Vagina (tissue), 2 donors: ENCODE data around the gene MRPL3. TPM values are rescaled to one million over a fixed set of nuclear protein-coding genes. Genes with fewer than 3 reads are reported as not detected.
A peak's percentile ranks its signal among the peaks of the same experiment; 100 is the strongest.
"Not testable (repeated sequence)": the region's sequence is repeated elsewhere in the genome, so short reads cannot be mapped to it uniquely, and the experiment has no call there.

Experiments used
- DNase-seq, 2 donors: peaks; one replicate each; pipeline ENCODE4 v3.0.0-alpha.2; 2017; ENCODE audit errors: extremely low spot score in 2 of 2
- H3K27ac ChIP-seq: fragments of 200-600 bp; sonication (generic); one replicate; pipeline ENCODE4 v1.5.1; 2019
- H3K27me3 ChIP-seq: fragments of 200-600 bp; sonication (generic); one replicate; pipeline ENCODE4 v1.5.1; 2019
- H3K36me3 ChIP-seq, 2 donors: fragments of 200-600 bp; sonication (generic); one replicate each; pipeline ENCODE4 v1.5.1; 2017 to 2019
- H3K4me1 ChIP-seq: fragments of 200-600 bp; sonication (generic); one replicate; pipeline ENCODE4 v1.5.1; 2019
- H3K4me3 ChIP-seq, 2 donors: fragments of 200-600 bp; sonication (generic); 1 replicate in 1 of 2; 2 replicates in 1 of 2; pipeline ENCODE4 v1.5.1; 2016 to 2019
- H3K9me3 ChIP-seq: fragments of 200-600 bp; sonication (generic); one replicate; pipeline ENCODE4 v1.5.1; 2019
- POLR2A ChIP-seq, 2 donors: fragments of 450-650 bp; IDR thresholded peaks; one replicate each; pipeline ENCODE4 v1.6.1; 2017; ENCODE audit warnings: antibody characterized with exemption in 2 of 2, mild to moderate bottlenecking in 2 of 2, moderate library complexity in 2 of 2
- POLR2AphosphoS5 ChIP-seq, 2 donors: sonication (generic); formaldehyde crosslinking; IDR thresholded peaks; one replicate each; pipeline ENCODE4 v1.9.0; 2017; ENCODE audit warnings: antibody characterized with exemption in 2 of 2, mild to moderate bottlenecking in 2 of 2, low read depth in 1 of 2; ENCODE audit not compliant: insufficient read depth in 1 of 2
- intact Hi-C: fragments of 100-400 bp; cut with DNase I; formaldehyde crosslinking; loops from one replicate; pipeline ENCODE4 v1.15.1; 2023
- total RNA-seq: library from RNA; depleted of rRNA; stranded (reverse); fragments of >200 nt; gene quantifications from one replicate; pipeline ENCODE4 v1.2.3, GENCODE V29; 2016
- TF ChIP-seq, protein P1 (sequence below), 3 experiments: fragments of 450-650 bp in 2 of 3; fragments of 200-600 bp in 1 of 3; sonication (generic) in 1 of 3; IDR thresholded peaks; one replicate each; pipeline ENCODE4 v1.5.1; 2017 to 2019; ENCODE audit warnings: antibody characterized with exemption in 3 of 3, mild to moderate bottlenecking in 2 of 3, moderate library complexity in 2 of 3

Gene MRPL3
- total RNA-seq, 1 donor from 2014 or later, result 52.3 TPM

GRCh38 chr3:131505421-131505820 is 2.6 kb upstream of the MRPL3 start:
- no peak for DNase-seq
- H3K9me3 ChIP-seq, result no peaks in the 10 kb centered on the region
- no peaks in the 10 kb centered on the region for H3K36me3 ChIP-seq
- intact Hi-C loops, result no loop called here
- no peak for TF ChIP-seq POLR2AphosphoS5 (IDR thresholded peaks at IDR 0.05; ENCODE audit: insufficient read depth in 1 of 2, low read depth in 1 of 2)
- TF ChIP-seq, protein P1, sequence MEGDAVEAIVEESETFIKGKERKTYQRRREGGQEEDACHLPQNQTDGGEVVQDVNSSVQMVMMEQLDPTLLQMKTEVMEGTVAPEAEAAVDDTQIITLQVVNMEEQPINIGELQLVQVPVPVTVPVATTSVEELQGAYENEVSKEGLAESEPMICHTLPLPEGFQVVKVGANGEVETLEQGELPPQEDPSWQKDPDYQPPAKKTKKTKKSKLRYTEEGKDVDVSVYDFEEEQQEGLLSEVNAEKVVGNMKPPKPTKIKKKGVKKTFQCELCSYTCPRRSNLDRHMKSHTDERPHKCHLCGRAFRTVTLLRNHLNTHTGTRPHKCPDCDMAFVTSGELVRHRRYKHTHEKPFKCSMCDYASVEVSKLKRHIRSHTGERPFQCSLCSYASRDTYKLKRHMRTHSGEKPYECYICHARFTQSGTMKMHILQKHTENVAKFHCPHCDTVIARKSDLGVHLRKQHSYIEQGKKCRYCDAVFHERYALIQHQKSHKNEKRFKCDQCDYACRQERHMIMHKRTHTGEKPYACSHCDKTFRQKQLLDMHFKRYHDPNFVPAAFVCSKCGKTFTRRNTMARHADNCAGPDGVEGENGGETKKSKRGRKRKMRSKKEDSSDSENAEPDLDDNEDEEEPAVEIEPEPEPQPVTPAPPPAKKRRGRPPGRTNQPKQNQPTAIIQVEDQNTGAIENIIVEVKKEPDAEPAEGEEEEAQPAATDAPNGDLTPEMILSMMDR (IDR thresholded peaks at IDR 0.05), result no peak
- TF ChIP-seq POLR2A (IDR thresholded peaks at IDR 0.05), result no peak
- no peaks in the 10 kb centered on the region for H3K27me3 ChIP-seq
- no peak overlapping the region for H3K4me3 ChIP-seq
- H3K27ac ChIP-seq, result no peak overlapping the region
- peaks cover 26% of the 10 kb centered on the region for H3K4me1 ChIP-seq

DNA sequence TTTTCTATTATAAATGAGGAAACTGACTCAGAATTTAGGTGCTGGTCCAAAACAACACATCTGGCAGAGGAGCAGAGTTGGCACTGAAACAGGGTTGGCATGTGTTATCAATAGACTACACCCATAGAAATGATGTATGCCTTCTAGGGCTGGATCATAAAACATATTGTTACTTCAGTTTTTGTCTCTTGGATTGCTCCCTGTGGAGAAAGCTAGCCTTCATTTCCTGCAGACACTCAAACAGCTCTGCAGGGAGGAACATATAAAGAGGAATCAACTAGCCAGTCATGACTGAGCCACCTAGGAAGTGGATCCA is 507 bp upstream of the MRPL3 start:
- DNase-seq, result no peak
- intact Hi-C loops, result no loop called here
- peak overlapping the region; percentile 65 for H3K27ac ChIP-seq
- no peak for TF ChIP-seq POLR2A (IDR thresholded peaks at IDR 0.05)
- H3K4me1 ChIP-seq, result peaks cover 26% of the 10 kb centered on the region
- no peaks in the 10 kb centered on the region for H3K9me3 ChIP-seq
- peaks cover 0 to 16% of the 10 kb centered on the region in 2 donors for H3K36me3 ChIP-seq
- no peaks in the 10 kb centered on the region for H3K27me3 ChIP-seq
- peak overlapping the region; percentile 73 to 83 for H3K4me3 ChIP-seq

DNA sequence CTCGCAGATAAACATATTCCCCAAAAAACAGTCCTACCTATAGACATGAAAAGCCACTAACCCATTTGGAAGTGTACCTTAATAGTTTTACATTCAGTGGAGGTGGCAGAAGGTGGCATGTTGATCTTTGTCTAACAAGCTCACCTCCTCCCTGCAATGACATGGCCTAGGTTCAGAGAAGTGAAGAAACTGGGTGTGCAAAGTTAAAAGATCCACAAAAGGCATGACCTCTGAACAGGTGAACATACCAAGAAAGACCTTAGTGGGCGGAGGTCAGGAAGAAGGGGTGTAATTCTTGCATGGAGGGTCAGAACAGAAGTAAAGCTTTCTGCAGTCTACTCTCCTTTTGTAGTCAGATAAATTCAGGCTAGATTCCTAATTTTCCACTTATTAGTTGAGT is 822 bp downstream of the MRPL3 start:
- DNase-seq, result no peak
- intact Hi-C loops, result no loop called here
- no peaks in the 10 kb centered on the region for H3K27me3 ChIP-seq
- no peaks in the 10 kb centered on the region for H3K9me3 ChIP-seq
- H3K36me3 ChIP-seq, result peaks cover 0 to 29% of the 10 kb centered on the region in 2 donors
- peaks cover 26% of the 10 kb centered on the region for H3K4me1 ChIP-seq
- peak overlapping the region; percentile 65 for H3K27ac ChIP-seq
- TF ChIP-seq, protein P1 (IDR thresholded peaks at IDR 0.05), result no peak
- TF ChIP-seq POLR2A (IDR thresholded peaks at IDR 0.05) (no peak), POLR2AphosphoS5 (IDR thresholded peaks at IDR 0.05; ENCODE audit: insufficient read depth in 1 of 2, low read depth in 1 of 2) (no peak)
- peak overlapping the region; percentile 73 to 83 for H3K4me3 ChIP-seq

- DNase-seq, result no peak
- intact Hi-C loops, result no loop called here
- Histone ChIP-seq H3K36me3 (peaks cover 0 to 57% of the 10 kb centered on the region in 2 donors), H3K4me1 (no peaks in the 10 kb centered on the region), H3K4me3 (no peak overlapping the region), H3K27me3 (no peaks in the 10 kb centered on the region), H3K9me3 (no peaks in the 10 kb centered on the region), H3K27ac (no peak overlapping the region)
- TF ChIP-seq POLR2A (IDR thresholded peaks at IDR 0.05) (no peak), POLR2AphosphoS5 (IDR thresholded peaks at IDR 0.05; ENCODE audit: insufficient read depth in 1 of 2, low read depth in 1 of 2) (no peak)
- TF ChIP-seq, protein P1 (IDR thresholded peaks at IDR 0.05), result no peak
Measured at GRCh38 chr3:131494706-131495105, 8.1 kb downstream of the MRPL3 start.

DNA sequence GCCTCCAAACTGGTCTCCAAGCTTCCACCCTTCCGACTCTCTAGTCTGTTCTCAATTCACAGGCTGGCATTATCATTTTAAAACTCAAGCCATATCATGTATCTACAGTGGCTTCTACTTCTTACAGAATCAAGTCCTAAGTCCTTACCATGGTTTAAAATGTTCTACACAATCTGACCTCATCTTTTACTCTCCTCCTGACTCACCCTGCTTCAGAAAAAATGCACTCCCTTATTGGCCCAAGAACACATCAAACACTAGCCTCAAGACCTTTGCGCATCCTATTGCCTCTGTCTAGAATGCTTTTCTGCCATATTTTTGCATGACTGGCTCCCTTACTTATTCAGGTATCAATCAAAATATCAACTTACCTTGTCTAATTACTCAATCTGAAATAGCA is 11.0 kb downstream of the MRPL3 start:
- DNase-seq, result no peak
- H3K4me3 ChIP-seq, result no peak overlapping the region
- intact Hi-C loops, result no loop called here
- H3K36me3 ChIP-seq, result peaks cover 0 to 45% of the 10 kb centered on the region in 2 donors
- H3K27me3 ChIP-seq, result no peaks in the 10 kb centered on the region
- no peaks in the 10 kb centered on the region for H3K9me3 ChIP-seq
- no peak for TF ChIP-seq POLR2A (IDR thresholded peaks at IDR 0.05)
- TF ChIP-seq, protein P1 (IDR thresholded peaks at IDR 0.05), result no peak
- TF ChIP-seq POLR2AphosphoS5 (IDR thresholded peaks at IDR 0.05; ENCODE audit: insufficient read depth in 1 of 2, low read depth in 1 of 2), result no peak
- H3K27ac ChIP-seq, result no peak overlapping the region
- no peaks in the 10 kb centered on the region for H3K4me1 ChIP-seq

DNA sequence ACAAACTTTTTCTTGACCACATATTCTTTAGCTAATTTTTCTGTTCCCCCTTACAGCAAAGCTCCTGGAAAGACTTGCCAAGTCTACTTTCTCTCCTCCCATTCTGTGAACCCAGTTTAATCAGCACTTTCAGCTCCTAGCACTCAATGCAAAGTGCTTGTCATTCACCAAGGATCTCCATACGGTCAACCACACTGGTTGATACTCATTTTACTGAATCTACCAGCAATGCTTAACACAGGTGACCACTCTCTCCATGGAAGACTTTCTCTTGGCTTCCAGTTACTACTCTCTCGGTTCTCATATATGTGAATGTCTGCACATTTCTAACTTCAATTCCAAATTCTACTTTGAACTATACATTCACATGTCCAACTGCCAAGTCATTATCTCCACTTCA is 11.7 kb downstream of the MRPL3 start:
- DNase-seq, result no peak
- peaks cover 0 to 39% of the 10 kb centered on the region in 2 donors for H3K36me3 ChIP-seq
- TF ChIP-seq, protein P1 (IDR thresholded peaks at IDR 0.05), result no peak
- no peak for TF ChIP-seq POLR2A (IDR thresholded peaks at IDR 0.05)
- no peak for TF ChIP-seq POLR2AphosphoS5 (IDR thresholded peaks at IDR 0.05; ENCODE audit: insufficient read depth in 1 of 2, low read depth in 1 of 2)
- no peaks in the 10 kb centered on the region for H3K27me3 ChIP-seq
- intact Hi-C loops, result no loop called here
- H3K9me3 ChIP-seq, result no peaks in the 10 kb centered on the region
- H3K4me1 ChIP-seq, result no peaks in the 10 kb centered on the region
- H3K4me3 ChIP-seq, result no peak overlapping the region
- H3K27ac ChIP-seq, result no peak overlapping the region

DNA sequence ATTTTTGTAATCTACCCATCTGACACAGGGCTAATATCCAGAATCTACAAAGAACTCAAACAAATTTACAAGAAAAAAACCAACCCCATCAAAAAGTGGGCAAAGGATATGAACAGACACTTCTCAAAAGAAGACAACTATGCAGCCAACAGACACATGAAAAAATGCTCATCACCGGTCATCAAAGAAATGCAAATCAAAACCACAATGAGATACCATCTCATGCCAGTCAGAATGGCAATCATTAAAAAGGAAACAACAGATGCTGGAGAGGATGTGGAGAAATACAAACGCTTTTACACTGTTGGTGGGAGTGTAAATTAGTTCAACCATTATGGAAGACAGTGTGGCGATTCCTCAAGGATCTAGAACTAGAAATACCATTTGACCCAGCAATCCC is 16.2 kb downstream of the MRPL3 start:
- H3K36me3 ChIP-seq, result peaks cover 0 to 33% of the 10 kb centered on the region in 2 donors
- H3K4me3 ChIP-seq, DNase-seq, H3K27ac ChIP-seq, H3K4me1 ChIP-seq, H3K9me3 ChIP-seq, H3K27me3 ChIP-seq: not testable (repeated sequence)
- intact Hi-C loops, result loop anchor here (5.0 kb wide), 1 partner anchor 1481 kb away; no protein-coding TSS in a partner anchor
